ENCODE data around the gene SLC24A4.

DNA sequence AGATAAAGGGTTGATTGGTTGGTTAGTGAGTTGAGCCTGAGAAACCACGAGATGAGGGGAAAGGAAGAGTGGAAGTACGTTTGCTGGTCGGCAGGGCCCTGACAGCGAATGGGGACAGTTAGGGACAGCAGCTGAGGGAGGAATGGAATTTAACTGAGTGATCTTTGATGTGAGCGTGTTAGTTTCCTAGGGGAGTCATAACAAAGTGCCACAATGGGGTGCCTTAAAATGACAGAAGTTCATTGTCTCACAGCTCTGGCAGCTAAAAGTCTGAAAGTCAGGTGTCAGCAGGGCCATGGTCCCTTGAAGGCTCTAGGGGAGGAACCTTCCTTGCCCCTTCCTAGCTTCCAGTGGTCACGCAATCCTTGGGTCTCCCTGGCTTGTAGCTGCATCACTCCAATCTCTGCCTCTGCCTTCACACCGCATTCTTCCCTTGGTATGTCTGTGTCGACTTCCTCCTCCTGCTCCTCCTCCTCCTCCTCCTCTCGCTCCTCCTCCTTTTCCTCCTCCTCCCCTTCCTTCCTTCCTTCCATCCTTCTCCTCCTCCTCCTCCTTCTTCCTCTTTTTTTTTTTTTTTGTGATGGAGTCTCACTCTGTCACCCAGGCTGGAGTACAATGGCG lies 164.7 kb downstream of the SLC24A4 start:
- TF ChIP-seq, protein P1, sequence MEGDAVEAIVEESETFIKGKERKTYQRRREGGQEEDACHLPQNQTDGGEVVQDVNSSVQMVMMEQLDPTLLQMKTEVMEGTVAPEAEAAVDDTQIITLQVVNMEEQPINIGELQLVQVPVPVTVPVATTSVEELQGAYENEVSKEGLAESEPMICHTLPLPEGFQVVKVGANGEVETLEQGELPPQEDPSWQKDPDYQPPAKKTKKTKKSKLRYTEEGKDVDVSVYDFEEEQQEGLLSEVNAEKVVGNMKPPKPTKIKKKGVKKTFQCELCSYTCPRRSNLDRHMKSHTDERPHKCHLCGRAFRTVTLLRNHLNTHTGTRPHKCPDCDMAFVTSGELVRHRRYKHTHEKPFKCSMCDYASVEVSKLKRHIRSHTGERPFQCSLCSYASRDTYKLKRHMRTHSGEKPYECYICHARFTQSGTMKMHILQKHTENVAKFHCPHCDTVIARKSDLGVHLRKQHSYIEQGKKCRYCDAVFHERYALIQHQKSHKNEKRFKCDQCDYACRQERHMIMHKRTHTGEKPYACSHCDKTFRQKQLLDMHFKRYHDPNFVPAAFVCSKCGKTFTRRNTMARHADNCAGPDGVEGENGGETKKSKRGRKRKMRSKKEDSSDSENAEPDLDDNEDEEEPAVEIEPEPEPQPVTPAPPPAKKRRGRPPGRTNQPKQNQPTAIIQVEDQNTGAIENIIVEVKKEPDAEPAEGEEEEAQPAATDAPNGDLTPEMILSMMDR (IDR thresholded peaks at IDR 0.05) = no peak
- TF ChIP-seq POLR2AphosphoS5 (IDR thresholded peaks at IDR 0.05) = no peak

Measured in breast epithelium (tissue), 3 donors.